Testis (tissue), 2 donors: Measurements from ENCODE around the gene PKHD1.

Experiments
- CTCF ChIP-seq, 3 experiments: fragments of 450-650 bp in 2 of 3; fragments of 200-600 bp in 1 of 3; sonication (generic) in 1 of 3; IDR thresholded peaks; one replicate each; pipeline ENCODE4 v1.5.1; 2016 to 2019; ENCODE audit warnings: antibody characterized with exemption in 3 of 3, mild to moderate bottlenecking in 2 of 3, moderate library complexity in 1 of 3
- POLR2A ChIP-seq: fragments of 450-650 bp; IDR thresholded peaks from one replicate; pipeline ENCODE4 v1.6.1; 2017; ENCODE audit warnings: antibody characterized with exemption, mild to moderate bottlenecking, moderate library complexity

GRCh38 chr6:52123251-52123650 is 35.8 kb upstream of the PKHD1 start:
- no peak for TF ChIP-seq CTCF (IDR thresholded peaks at IDR 0.05)
- no peak for TF ChIP-seq POLR2A
